GM19467 (cell line): ENCODE results near the gene U2AF1.
"Not testable (repeated sequence)": the region's sequence is repeated elsewhere in the genome, so short reads cannot be mapped to it uniquely, and the experiment has no call there.

ENCODE experiments used
- ATAC-seq: cut with Tn5 transposase; IDR thresholded peaks from one replicate; pipeline ENCODE4 v1.9.1; 2021; ENCODE audit warnings: mild to moderate bottlenecking, moderate library complexity; ENCODE audit not compliant: unreplicated experiment

Gene U2AF1, protein sequence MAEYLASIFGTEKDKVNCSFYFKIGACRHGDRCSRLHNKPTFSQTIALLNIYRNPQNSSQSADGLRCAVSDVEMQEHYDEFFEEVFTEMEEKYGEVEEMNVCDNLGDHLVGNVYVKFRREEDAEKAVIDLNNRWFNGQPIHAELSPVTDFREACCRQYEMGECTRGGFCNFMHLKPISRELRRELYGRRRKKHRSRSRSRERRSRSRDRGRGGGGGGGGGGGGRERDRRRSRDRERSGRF

DNA sequence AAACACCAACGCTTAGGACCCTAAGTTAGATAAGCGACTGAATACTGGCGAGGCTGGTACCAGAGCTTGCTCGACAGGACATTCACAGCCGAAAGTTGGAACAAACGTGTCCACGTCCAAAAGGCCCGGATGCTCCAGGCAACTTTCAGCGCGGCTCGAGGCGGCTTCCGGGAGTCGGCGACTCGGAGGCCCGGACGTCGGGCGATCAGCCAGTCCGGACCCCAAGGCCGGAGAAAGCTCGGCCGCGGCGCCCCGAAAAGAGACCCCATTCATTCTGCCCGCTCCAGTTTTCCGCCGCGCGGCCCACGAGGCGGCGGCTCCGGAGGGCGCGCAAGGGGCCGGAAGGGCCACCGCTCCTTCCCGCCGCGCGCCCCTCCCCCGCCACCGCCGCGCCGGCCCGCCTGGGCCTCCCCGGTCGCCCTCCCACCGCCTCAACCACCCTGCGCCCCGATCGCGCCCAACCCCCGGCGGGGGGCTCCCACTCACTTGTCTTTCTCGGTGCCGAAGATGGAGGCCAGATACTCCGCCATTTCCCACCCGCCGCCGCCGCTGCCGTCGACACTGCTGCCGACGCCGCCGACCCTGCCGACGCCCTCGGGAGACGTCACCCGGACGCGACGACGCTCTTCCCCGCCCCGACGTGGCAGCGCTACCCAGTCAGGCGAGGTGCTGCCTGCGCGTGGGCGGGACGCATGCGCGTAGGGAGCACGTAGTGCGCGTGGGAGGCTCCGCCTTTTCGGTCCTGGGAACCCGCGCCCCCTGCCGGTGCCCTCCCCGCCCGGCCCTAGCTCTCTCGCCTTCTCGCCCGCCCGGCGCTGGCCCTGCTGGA is at the start of gene U2AF1:
Gene U2AF1 (minus strand): TSS at position 606 of the 829 bp plus-strand sequence. CDS start 76 bp downstream, at position 530.
- peak; percentile 74 for ATAC-seq

DNA sequence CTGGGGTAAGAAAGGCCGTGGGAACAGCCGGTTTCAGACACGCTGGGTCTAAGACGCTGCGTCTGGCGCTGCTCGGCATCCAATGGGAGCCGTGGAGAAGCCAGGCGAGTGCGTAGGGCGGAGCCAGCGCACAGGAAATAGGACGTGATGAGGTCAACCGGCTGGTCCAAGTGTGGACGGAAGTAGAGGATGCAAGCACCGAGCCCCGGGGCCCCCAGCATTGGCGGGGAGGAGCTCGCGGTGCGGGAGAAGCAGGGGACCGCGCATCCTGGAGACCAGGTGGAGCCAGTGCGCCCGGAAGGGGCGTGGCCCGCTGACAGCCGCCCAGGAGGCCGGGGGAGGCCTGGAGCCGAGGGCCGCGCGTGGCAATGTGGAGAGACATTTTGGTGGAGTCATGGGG is 46.2 kb upstream of the U2AF1 start:
- not testable (repeated sequence) for ATAC-seq

DNA sequence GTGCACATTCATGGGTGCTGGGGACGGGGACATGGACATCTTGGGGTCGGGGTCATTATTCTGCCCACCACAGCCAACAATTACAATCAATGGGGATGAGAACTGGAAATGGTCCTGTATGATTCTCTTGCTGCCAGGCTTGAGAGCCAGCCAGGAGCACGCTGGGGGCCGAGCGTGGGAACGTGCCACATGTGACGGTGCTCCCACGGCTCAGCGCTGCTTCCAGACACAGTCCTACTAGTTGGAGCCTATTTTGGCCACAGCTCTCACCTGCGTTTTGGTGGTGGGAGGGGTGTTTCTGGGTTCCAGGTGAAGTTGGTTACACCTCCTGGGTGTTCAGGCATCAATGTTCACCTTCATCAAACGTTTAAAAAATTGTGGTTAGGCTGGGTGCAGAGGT is 42.0 kb upstream of the U2AF1 start:
- ATAC-seq: not testable (repeated sequence)

DNA sequence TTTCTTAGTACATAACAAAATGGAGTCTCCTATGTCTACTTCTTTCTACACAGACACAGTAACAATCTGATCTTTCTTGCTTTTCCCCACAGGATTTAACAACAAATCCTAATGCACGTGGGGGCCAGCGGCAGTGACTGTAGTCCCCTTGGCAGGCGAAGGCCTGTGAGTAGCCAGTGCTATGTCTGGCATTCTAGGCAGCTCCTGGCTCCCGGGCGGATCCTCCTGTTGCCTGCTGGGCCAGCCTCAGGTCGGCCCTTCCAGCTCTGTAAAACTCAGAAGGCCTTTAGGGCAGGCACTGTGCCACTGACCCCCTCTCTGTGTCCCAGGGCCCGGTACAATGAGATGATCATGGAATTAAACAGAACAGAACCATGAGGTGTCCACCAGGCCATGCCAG is 40.6 kb upstream of the U2AF1 start:
- ATAC-seq: not testable (repeated sequence)

DNA sequence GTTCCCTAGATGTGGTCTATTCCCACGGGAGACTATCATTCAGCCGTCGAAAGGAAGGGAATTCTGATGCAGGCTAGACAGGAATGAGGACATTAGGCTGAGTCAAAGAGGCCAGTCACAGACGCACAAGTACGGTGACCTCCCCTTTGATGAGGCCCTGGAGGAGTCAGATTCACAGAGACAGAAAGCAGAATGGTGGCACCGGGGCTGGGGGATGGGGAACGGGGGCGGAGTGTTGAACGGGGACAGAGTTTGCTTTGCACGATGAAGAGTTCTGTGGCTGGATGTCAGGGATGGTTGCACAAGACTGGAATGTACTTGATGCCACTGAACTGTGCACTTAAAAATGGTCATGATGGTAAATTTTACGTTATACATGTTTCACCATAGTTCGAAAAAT is 39.3 kb upstream of the U2AF1 start:
- ATAC-seq: not testable (repeated sequence)

DNA sequence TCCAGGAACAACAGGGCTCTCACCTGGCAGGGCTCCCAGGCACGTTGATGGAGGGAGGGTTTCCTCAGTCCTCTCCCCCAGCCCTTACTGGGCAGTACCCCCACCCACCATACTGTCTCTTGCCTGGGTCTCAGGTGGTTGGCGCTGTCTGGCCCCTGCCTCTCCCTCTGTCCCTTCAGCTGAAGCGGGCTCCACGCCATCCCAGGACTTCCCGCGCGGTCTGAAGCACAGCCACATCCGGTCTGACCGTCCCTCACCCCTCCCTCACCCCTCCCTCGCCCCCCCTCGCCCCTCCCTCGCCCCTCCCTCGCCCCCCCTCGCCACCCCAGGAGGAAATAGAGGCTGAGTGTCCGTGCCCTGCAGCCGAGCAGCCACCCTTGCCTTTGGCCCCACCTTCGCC is 34.0 kb upstream of the U2AF1 start:
- not testable (repeated sequence) for ATAC-seq

DNA sequence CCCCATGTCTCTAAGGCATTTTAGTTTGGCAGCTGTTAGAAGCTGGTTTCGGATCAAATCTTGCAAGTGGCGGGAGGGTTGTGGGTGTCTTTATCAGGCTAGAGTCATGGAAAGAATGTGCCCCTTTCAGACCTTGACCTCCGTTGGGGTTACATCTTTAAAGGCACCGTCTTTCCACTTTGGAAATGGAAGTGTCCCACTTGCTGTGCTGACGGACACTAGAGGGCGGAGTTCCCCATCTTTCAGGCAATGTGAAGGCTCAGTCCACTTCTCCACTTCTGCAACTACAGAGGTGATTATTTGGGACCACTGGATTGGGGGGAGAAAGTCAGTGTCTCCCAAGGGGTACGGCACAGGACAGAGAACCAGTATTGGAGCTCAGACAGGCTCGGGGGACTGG is 31.6 kb upstream of the U2AF1 start:
- not testable (repeated sequence) for ATAC-seq

DNA sequence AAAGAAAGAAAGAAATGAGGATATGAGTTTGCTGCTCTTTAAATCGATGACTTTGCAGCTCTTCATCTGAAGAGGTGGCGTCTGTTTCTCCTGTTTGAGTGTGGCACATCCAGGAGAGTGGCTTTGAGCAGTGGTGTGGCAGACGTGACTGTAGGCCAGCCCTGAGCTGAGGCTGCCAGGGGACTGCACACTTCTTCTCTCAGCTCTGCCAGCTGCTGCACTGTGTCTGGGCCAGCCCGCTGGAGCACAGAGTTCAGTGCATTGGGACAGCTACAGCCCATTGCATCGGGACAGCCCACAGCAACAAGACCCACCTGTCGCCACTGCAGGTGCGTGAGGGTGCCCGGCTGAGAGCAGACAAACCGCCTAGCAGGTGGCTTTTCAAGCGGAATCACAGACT is 27.1 kb upstream of the U2AF1 start:
- ATAC-seq: not testable (repeated sequence)

DNA sequence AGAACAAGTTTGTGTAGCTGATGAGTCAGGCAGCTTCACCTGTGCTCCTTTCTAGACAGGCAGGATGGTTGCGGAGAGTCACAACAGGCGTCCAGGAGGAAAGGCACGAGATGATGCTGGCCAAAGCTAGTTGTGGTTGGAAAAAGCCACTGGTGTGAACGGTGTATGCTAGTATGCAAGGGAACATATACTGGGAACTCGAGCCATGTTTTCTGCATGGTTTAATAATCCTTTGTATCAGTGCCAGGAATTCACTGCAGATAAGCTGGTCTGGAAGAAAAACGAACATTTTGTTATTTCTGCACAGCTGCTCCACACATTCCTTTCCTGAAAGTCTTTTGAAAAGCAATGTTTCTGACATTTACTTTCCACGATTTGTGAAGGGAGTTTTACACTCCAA is 22.7 kb upstream of the U2AF1 start:
- ATAC-seq: not testable (repeated sequence)

DNA sequence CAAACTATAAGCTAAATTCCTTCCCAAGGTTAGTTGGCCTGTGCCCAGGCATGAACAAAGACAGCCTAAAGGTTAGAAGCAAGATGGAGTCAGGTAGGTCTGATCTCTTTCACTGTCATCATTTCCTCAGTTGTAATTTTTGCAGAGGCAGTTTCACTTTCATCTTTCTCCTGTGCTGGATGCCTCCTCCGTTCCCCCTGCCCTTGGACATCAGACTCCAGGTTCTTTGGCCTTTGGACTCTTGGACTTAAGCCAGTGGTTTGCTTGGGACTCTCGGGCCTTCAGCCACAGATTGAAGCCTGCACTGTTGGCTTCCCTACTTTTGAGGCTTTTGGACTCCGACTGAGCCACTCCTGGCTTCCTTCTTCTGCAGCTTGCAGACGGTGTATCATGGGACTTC is 8.6 kb upstream of the U2AF1 start:
- ATAC-seq: not testable (repeated sequence)

DNA sequence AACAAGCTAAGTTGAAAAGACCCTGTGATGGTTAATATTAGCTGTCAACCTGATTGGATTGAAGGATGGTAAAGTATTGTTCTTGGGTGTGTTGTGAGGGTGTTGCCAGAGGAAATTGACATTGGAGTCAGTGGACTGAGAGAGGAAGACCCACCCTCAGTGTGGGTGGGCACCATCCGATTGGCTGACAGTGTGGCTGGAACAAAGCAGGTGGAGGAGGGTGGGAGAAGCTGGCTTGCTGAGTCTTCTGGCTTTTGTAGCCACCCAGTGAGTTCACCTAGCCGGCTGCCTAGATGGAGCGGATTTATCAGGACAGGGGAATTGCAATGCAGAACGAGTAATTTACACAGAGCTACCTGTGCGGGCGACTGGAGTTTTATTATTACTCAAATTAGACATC is 7.1 kb upstream of the U2AF1 start:
- ATAC-seq: not testable (repeated sequence)

DNA sequence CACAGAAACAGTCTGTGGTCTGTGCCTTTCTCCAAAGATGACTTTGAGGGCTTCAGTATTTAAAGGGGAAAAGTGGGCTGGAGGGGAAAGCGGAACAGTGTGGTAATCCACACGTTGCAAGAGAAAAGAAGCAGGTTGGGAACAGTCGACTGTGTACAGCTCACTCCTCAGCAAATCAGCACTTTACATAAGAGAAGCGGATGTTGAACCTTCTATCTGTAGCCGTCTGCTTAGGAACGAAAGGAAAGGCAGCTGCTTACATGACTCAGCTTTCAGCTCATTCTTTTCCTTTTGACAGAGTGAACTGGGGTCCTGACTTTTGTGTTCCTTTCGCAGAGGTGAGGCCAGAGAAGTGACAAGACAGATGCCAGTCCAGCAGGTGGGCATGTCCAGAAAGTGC is 1.6 kb upstream of the U2AF1 start:
- ATAC-seq: not testable (repeated sequence)

DNA sequence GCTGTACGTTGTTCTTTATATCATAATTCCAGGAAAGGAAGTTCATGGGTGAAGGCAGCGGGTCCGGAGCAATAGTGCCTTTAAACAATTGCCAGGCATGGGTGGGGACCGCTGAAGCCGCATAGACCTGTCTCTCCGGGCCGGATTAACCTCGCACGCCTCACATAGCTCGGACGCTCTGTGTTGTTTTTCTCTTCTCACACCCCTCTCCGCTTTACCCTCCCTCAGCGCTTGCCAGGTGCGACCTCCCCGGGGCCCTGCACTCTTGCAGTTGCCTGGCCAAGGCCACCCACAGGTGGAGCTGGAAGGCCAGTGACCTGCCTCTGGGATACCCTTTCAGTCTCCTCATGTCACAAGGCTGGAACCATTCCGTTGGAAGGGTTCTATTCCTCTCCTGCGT is 807 bp upstream of the U2AF1 start:
- not testable (repeated sequence) for ATAC-seq

DNA sequence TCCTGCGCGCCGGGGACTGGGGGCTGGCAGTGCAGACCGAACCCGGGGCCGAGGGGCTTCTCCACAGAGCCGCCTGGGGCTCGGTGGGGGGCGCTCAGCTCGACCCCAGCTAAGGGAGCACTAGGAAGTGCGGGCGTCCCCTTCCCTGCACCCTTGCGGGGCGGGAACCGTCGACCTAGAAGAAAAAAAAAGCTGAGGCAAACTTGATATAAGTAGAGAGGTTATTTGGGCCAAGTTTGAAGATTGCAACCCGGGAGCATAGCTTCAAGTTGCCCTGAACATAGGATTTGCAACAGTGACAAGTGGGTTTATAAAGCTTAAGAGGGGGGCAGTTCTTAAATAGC is 396 bp upstream of the U2AF1 start:
- ATAC-seq: not testable (repeated sequence)

DNA sequence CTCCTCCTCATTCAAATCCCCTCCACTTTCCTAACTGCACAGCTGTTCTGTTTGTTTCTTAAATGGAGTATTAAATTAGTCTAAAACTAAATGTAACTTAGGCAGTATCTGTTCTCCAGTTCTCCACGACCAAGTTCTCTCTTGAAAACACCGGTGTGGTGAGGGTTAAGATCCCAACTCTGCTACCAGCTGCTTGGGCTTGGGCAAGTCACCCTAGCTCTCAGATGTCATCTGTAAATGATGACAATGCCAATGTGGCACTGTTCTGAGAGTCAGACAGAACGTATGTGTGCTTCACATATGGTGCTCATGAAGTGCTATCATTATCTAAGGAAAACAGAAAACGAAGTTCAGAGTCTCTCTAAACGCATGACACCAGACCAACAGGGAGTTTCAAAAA is 2.7 kb downstream of the U2AF1 start:
- ATAC-seq: not testable (repeated sequence)

DNA sequence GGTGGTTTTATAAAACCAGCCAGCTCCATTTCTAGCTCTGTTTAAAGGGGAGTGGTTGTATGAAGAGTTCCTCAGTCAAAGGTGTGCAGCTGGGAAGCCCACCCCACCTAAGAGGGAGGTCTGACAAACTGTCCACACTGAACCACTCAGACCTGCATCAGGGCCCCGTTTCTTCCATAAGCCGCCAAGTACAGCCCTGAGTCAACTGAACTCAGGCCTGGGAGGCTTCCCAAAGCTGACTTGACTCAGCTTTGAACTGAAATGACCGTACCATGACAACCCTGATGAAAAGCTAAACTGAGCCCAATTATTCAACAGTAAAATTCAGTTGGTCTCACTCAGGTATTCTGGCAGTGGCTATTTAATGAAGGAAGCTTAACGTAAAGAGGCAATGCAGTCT is 5.1 kb downstream of the U2AF1 start:
- ATAC-seq: not testable (repeated sequence)

DNA sequence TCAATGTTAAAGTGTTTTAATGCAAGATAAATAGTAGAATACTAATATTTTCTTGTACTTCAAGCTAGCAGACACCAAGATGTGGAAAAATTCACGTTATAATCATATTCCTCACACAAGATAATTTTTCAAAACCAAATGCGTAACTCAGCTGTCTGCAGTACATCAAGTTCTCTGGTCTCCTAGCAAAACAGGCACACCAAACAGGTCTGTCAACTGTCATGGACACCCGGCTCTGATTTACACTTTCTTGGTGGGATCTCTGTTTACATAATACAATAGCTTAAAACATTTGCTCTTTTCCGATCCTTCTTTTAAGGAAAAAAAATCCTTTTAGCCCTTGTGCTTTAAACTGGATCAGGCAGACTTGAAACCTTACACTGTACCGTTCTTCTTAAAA is 5.7 kb downstream of the U2AF1 start:
- not testable (repeated sequence) for ATAC-seq

DNA sequence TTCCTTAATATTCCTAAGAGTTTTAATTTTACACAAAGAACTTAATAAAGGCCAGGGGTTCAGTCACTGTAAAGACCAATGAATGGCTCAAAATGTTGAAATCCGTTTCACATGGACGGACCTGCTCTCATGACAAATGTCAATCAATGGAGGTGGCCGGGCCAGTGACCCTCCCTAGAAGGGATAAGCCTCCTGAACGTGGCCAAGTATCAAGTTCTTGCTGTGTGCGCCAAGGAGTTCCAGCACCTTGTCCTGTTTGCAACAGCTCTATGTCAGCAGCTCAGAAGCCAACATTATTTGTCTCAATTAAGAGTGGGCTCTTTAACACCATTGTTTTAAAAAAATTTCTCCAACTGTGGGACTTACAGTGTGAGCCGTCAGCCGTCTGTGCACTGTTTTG is 6.4 kb downstream of the U2AF1 start:
- ATAC-seq: not testable (repeated sequence)

DNA sequence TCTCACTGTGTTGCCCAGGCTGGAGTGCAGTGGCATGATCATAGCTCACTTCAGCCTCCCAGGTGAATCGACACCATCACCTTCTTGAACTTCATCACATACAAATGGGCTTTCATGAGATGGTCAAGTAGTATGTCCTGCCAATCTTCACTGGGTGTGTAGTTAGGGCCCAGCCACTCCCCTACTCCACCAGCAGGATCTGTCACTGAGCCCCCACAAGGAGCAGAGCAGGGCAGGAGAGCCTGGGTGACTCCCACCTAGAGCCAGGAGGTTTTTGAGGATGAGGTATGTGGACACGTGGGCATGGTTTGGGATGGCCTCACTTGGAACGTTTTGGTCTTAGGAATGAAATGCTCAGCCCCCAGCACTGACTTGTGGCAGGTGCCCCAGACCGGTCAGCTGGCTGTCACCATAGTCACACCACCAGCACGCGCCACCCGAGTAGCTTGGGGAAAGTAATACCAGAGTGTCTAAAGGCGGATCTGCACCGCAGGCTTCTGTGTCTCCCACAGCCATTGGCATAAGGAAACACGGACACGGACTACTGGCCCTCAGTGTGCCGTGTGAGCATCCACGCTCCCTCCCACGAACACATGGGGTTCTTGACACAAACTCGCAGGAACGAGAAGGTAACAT is 15.3 kb downstream of the U2AF1 start:
- not testable (repeated sequence) for ATAC-seq

DNA sequence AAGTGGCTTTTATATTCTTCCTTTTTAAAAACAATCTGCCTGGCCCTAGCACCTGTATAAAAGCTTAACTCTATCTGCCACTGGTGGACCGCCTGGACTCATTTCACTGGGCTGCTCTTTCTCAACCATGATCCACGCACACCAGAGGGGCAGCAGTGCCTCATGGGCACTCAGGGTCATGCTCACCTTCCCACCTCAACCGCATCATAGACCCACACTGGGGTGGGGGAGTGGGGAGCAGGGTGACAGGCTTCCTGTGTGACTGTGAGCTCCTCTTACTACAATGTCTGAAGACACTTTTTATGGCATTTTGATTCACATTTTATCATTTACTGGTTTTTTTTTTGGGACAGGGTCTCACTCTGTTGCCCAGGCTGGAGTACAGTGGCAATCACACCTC is 16.4 kb downstream of the U2AF1 start:
- ATAC-seq: not testable (repeated sequence)

DNA sequence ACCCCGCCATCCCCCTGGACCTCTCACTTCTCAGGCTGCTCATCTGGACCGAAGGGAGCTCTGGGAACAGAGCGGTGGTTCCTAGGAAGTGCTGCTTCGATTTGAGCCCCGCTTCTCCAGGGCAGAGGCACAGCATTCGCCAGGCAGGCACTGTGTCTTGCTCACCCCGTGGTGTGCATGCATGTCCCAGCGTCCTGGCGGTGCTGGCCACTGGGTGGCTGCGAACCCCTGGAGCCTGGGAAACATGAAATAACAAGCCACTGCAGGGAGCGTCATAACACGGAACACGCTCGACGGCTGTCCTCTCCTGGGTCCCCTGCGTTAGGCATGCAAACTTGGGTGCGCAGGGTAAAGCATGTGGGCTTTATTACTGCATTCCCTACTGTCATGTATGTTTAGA is 17.9 kb downstream of the U2AF1 start:
- ATAC-seq: not testable (repeated sequence)
